DND-41 (cell line): ENCODE data around the gene MAP3K14.

Experiments
- ATAC-seq: fragments of 200-7000 bp; cut with Tn5 transposase; 3 replicates; pipeline ENCODE4 v1.9.1; 2021; ENCODE audit warnings: low read depth; ENCODE audit not compliant: insufficient read depth
- DNase-seq: peaks from one replicate; pipeline ENCODE4 v3.0.0-alpha.2; 2020
- H2AFZ ChIP-seq: 2 replicates; pipeline ENCODE4 v1.6.0; 2012; ENCODE audit warnings: low read depth, low read length
- H3K27ac ChIP-seq: 2 replicates; pipeline ENCODE4 v1.5.1; 2012; ENCODE audit warnings: low read length, inconsistent platforms
- H3K27me3 ChIP-seq: fragments of 200-600 bp; sonication (generic); 2 replicates; pipeline ENCODE4 v1.6.0; 2012; ENCODE audit warnings: low read length, mild to moderate bottlenecking, inconsistent platforms; ENCODE audit not compliant: insufficient read depth, poor library complexity
- H3K36me3 ChIP-seq: 2 replicates; pipeline ENCODE4 v1.5.1; 2012; ENCODE audit warnings: low read length, inconsistent platforms; ENCODE audit not compliant: insufficient read depth
- H3K4me1 ChIP-seq: 2 replicates; pipeline ENCODE4 v1.5.1; 2012; ENCODE audit warnings: mild to moderate bottlenecking, low read length; ENCODE audit not compliant: insufficient read depth
- H3K4me2 ChIP-seq: 2 replicates; pipeline ENCODE4 v1.6.0; 2012; ENCODE audit warnings: mild to moderate bottlenecking, moderate library complexity, low read length, inconsistent platforms; ENCODE audit not compliant: insufficient read depth
- H3K4me3 ChIP-seq, 2 experiments: fragments of 200-600 bp in 1 of 2; shearing (Covaris generic) in 1 of 2; 2 replicates each; pipeline ENCODE4 v1.5.1; 2012 to 2016; ENCODE audit warnings: inconsistent platforms in 2 of 2, low read length in 2 of 2, mild to moderate bottlenecking in 2 of 2, low read depth in 1 of 2, moderate library complexity in 1 of 2
- H3K79me2 ChIP-seq: 2 replicates; pipeline ENCODE4 v1.6.0; 2012; ENCODE audit warnings: low read length, inconsistent platforms; ENCODE audit not compliant: insufficient read depth
- H3K9ac ChIP-seq: 2 replicates; pipeline ENCODE4 v1.6.0; 2012; ENCODE audit warnings: low read depth, mild to moderate bottlenecking, inconsistent platforms, low read length, moderate library complexity
- H3K9me3 ChIP-seq: 2 replicates; pipeline ENCODE4 v1.5.1; 2012; ENCODE audit warnings: low read length, moderate library complexity, mild to moderate bottlenecking, inconsistent platforms; ENCODE audit not compliant: insufficient read depth, severe bottlenecking
- H4K20me1 ChIP-seq: 2 replicates; pipeline ENCODE4 v1.6.0; 2012; ENCODE audit warnings: low read length; ENCODE audit not compliant: insufficient read depth
- CTCF ChIP-seq: IDR thresholded peaks from 2 replicates; pipeline ENCODE4 v1.5.1; 2012; ENCODE audit warnings: borderline replicate concordance, low read length, moderate library complexity, mild to moderate bottlenecking; ENCODE audit not compliant: poor library complexity, severe bottlenecking; ENCODE audit errors: extremely low read depth
- EZH2 ChIP-seq: IDR thresholded peaks from 3 replicates; pipeline ENCODE4 v1.6.1; 2012; ENCODE audit warnings: borderline replicate concordance, low read depth, mild to moderate bottlenecking, moderate library complexity, low read length, inconsistent platforms; ENCODE audit not compliant: severe bottlenecking

The MAP3K14 gene

DNA sequence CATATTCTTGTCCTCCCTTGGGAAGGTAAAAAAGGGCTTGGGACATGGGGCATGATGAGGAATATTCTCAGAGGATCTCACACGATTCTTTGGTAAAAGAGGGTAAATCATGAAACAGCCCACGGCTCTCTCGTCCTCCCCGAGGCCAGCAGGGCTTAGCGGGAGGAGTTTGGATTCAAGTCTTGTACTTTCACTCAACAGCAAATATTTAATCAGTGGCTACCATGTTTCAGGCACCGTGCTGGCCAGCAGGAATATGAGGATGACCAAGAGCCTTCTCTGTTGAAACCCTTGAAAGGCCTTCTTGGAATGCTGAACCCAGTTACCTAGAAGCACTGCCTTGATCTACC is 8.8 kb downstream of the MAP3K14 start:
- Histone ChIP-seq H3K36me3 (peaks cover 29% of the 10 kb centered on the region), H3K9me3 (no peaks in the 10 kb centered on the region), H4K20me1 (peaks cover 23% of the 10 kb centered on the region), H2AFZ (no peak overlapping the region), H3K9ac (no peak overlapping the region), H3K4me3 (no peak overlapping the region), H3K27ac (no peak overlapping the region), H3K79me2 (peaks cover 81% of the 10 kb centered on the region), H3K27me3 (no peaks in the 10 kb centered on the region), H3K4me1 (peaks cover 20% of the 10 kb centered on the region), H3K4me2 (no peak overlapping the region)
- DNase-seq (no peak), ATAC-seq (no peak)
- no peak for TF ChIP-seq EZH2
- TF ChIP-seq CTCF: no peak

GRCh38 chr17:45307290-45308015 is 9.4 kb downstream of the MAP3K14 start:
- Histone ChIP-seq H3K9ac (no peak overlapping the region), H3K4me2 (no peak overlapping the region)
- ATAC-seq: no peak

GRCh38 chr17:45306623-45307022 is 10.2 kb downstream of the MAP3K14 start:
- no peak overlapping the region for H3K9ac ChIP-seq
- H4K20me1 ChIP-seq: peaks cover 28% of the 10 kb centered on the region
- H3K27ac ChIP-seq: no peak overlapping the region
- H3K4me1 ChIP-seq: peaks cover 6% of the 10 kb centered on the region
- ATAC-seq (no peak), DNase-seq (no peak)
- H3K9me3 ChIP-seq: no peaks in the 10 kb centered on the region
- H3K36me3 ChIP-seq: peaks cover 24% of the 10 kb centered on the region
- H3K27me3 ChIP-seq: no peaks in the 10 kb centered on the region
- H3K4me2 ChIP-seq: no peak overlapping the region
- no peak overlapping the region for H2AFZ ChIP-seq
- H3K4me3 ChIP-seq: no peak overlapping the region
- H3K79me2 ChIP-seq: peaks cover 76% of the 10 kb centered on the region
- no peak for TF ChIP-seq EZH2
- peak; percentile 20 for TF ChIP-seq CTCF

More at GRCh38 chr17:45307290-45308015, 9.4 kb downstream of the MAP3K14 start:
- DNase-seq: no peak
- Histone ChIP-seq H4K20me1 (peaks cover 28% of the 10 kb centered on the region), H3K4me1 (peaks cover 15% of the 10 kb centered on the region), H3K36me3 (peaks cover 29% of the 10 kb centered on the region), H3K9me3 (no peaks in the 10 kb centered on the region), H3K27ac (no peak overlapping the region), H3K27me3 (no peaks in the 10 kb centered on the region), H3K79me2 (peaks cover 80% of the 10 kb centered on the region), H2AFZ (no peak overlapping the region), H3K4me3 (no peak overlapping the region)
- TF ChIP-seq CTCF (no peak), EZH2 (no peak)
